H4 (cell line): ENCODE results near the gene RNLS. TPM values are rescaled to one million over a fixed set of nuclear protein-coding genes. Genes with fewer than 3 reads are reported as not detected.

Source experiments
- DNase-seq: peaks from one replicate; pipeline ENCODE4 v3.0.0-alpha.2; 2015; ENCODE audit warnings: low spot score
- total RNA-seq: library from RNA; depleted of rRNA; stranded (reverse); fragments of >200 nt; shearing (Covaris generic); gene quantifications from 2 replicates; pipeline ENCODE4 v1.2.3, GENCODE V29; 2014

RNLS gene
- total RNA-seq, 1 experiment from 2014 or later = 0.35 TPM

DNA sequence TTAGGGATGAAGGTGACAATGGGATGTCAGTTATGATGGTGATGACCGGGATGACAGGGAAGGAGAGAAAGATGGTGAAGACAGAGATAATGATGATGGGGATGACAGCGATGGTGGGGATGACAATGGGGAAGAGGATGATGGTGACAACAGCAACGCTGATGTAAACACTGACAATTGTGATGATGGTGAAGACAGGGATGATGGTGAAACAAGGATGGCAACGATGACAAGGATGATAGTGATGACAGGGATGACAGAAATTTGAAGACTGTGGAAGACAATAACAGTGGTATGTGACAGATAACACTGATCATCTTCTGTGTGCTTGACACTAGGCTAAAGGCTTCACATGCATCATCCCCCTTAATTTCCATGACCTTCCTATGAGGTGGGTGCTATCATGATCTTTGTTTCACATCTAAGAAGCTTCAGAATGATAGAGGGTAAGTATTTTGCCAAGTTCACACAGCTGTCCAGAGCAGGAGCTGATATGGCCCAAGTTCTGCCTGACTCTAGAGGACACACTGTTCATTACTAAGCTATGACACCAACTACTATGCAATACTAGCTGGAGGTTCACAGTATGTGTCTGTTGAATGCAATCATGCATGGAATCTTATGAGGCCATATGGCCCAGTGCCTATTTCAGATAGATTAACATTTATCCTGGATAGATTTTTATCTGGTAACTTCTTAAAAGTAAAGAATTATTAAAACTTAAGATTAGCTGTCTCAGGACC lies 105.6 kb downstream of the RNLS start:
- DNase-seq = no peak

DNA sequence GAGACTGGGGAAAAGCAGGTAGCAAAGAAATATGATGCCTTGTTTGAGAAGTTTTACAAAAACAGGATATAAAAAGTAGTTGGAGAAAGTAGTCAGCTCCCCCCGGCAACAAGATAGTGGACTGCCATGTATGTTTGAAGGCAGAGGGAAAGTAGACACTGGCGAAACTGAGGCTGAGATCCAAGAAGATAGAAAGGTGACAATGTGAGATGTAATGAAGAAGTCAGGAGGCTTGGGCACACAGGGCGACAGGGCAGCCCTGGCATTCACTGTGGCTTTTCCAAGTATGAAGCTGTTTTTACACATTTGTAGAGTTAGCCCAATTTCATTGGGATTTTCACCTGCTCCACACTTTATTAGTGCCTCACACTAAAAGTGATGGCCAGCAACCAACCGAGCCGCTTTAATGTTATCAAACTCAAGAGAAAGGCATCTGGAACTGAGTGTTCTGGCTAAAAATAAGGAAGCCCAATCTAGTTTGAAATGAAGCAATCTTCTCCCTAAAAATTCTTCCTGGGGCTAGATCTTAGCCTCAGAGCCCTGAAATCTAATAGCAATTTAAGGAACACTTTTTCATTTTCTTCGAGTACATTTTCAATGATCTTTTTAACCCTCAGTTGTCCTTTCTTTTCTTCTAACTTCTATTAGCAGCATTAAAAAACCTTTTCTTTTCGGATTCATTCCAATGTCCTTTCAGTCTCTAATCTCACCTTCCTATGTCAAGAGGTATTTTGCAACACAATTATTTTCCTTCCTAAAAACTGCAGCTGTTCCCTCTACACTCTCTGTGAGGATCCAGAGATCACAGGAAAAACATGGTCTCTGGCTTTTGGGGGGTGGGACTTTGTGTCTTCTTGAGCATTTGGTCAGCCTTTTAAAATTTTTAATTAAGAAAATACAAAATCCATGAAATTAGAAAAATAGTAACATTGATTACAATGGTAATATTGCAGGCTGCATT lies 108.0 kb downstream of the RNLS start:
- DNase-seq = no peak

DNA sequence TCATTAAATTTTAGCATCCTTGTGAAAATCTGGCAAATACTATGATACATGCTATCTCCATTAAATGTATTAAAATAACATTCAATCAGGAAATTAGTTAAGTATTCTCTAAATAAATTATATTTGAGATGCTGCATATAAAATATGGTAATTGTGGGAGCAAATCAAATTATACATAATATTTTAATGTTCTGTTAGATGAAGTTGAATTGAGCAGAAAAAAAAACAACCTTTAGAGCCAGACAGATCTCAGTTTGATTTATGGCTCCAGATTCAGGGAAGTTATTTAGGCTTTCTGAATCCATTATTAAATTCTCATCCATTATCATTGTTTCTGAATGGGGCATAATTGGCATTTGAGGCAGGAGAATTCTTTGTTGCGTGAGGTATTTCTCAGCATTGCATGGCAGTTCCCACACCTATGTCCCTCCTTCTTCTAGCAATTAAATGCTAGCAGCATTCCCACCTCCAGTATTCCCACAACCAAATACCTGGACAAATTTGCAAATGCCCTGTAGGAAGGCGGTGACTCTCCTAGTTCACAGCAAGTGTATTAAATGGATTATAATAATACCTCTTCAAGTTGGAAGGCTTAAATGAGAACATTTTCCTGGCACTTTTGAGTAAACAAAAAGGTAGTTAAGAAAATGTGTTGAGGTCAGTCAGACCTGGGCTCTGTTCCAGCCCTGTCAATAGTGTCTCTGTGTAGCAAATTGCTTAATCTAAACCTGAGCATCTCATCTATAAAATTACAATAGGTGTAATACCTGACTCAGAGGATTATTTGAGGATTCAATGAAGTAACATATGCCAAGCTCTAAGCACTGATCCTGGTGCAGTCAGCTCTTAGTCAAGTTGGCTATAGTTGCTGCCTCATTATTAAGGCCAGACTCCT lies 108.9 kb downstream of the RNLS start:
- DNase-seq = no peak

DNA sequence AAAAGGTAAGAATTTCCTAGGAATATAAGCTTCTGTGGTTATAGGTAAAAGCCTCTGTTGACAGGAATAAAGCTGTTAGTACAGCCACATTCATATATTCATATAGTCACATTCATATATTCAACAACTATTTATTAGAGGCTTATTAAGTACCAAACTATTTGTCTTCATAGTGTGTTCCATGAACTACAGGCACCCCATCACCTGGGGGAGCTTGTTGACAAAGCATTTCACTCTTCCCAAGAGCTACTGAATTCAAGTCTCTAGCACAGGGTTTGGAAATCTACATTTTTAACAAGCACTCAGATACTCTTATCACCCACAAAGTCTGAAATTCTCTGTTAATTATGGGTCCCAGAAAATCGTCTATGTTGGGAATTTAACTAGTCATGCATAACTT lies 110.6 kb downstream of the RNLS start:
- DNase-seq = no peak

DNA sequence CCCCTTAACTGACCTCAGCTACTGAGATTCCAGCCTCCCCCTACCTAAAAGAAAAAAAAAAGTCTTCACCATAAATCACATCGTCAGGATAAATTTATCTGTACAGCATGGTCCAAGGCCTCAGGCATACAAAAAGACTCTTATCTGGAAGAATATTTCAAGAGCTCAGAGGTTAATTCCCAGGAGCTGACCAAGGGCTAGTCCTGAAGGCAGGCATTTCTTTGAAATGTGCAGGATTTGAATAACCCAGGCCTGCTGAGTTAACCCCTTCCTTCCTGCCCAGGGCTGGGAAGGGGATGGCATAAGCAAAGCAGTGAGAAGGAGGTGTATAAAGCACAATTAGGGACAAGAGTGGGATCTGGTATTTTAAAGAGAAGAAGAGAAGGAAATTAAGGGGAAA lies 111.2 kb downstream of the RNLS start:
- DNase-seq = no peak

DNA sequence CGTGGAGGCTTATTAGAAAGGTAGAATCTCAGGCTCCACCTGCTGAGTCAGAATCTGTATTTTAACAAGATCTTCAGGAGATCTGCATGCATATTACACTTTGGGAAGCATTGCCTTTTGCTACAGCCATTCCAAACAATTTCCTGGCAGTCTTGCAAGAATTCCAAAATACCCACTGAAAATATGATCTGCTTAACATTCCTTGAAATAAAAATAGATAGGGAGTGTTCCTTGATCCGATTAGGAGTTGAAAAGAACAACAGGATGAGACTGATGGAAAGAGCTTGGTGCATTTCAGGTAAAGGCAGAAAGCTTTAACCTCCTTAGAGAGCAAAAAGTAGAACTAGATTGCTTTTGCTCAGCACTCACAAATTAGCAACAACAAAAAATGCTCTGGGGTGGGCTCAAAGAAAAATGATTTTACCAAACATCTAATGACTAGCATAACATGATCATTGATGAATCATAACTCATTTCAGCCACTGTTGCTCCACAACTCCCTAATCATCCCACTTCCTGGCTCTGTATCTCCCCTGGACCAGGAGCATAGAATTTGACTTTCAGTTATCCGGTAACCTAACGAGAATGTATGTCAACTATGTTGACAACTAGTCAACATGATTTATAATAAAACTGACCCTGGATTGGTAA lies 115.2 kb downstream of the RNLS start:
- DNase-seq = no peak

DNA sequence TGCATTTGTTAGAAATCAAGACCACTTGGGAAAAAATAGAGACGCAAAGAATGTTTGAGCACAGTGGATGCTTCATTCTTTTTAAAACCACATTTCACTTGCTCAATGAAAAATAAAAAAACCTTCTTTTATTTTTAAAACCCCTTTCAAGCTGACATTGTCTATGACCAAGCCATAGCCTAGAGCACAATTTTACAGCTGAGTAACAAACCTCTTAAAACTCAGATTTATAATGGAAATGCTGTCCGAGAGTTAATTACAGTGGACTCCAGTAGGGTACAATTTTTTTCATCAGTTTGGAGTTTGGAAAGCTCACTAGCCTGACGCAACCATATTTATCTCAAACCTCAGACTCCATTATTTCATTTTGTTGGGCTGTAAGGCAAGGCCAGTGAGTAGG lies 116.3 kb downstream of the RNLS start:
- no peak for DNase-seq

DNA sequence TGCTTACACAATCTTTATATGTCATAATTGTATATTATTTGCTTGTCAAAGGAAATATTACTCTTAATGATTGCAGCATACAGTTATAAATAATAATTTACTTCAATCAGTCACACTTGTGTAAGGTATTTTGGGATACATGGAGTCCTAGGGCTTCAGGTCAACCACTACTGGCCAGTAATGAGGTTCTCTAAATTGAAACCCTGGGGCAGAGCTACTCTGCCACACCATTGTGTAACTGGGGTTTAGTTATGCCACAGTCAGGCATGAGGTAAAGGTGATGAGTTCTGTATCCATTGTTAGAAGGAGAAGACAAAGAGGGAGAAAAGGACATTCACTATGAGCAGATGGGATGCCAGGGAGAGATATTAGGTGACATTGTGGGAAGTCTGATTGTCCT lies 117.4 kb downstream of the RNLS start:
- DNase-seq = no peak

DNA sequence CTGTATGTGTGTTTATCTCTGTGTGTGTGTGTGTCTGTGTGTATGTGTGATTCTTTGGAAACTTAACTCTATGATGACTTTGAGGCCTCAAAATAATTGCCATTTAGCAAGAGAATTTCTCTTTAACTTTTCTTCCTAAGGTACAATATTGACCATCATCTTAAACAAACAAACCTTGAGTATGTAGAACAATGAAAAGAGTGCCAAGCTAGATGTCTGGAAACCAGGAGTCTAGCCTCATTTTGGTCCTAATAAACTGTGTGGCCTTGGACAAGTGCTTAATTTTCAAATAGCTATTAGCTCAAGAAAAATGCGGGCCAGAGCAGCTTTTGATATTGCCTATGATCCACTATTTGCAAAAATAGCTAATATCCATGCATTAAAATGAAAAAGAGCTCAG lies 119.3 kb downstream of the RNLS start:
- no peak for DNase-seq

DNA sequence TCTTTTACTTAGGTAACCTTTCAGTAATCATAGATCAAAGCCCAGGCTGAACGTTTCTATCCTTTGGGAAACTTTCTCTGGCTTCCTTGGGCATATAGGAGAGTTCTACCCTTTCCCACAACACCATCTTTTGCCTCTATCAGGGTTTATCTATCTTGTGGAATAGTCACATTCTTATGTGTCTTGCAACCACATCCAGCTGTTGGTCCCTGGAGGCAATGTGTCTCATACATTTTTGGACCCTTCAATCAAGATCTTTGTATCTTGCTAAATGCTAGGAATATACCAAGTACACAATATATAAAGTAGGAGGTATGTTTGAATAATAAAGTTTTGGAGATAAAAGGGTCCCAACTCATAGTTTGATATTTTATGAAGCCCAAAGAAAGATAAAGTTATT lies 121.7 kb downstream of the RNLS start:
- DNase-seq = no peak

DNA sequence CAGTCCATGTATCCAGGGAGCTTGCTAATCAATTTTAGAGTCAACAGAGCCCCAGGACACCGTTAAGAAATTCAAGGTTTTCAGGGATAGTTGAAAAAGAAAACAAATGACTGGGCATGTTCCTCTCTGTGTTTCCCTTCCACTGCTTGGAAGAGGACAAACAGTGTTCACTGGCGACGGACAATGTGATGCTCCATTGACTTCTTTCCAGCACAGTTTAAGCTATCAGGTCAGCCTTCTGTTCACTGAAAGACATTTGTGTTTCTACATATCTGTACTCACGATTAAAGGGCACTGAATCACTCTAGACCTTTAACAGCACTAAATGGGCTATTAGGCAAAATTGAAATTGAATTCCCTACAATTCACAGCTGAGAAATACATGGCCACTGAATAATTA lies 123.6 kb downstream of the RNLS start:
- DNase-seq = no peak

DNA sequence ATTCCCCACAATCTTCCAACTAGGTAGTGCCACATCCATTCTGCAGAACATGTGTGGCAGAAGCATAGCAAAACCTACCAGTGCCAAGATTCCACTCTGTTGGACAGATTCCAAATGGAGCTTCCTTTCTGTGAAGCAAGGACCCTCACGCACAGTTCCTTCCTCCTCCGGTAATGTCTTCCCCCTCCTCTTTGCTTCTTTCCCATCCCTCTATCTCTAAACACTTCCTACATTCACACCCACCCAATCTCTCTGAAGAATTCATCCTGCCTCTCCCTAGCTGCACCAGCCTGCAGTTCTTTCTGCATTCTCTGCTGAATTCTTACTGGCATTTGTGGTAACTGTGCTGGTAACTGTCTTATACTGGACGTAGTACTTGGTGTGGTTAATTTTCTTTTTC lies 124.9 kb downstream of the RNLS start:
- DNase-seq = no peak

DNA sequence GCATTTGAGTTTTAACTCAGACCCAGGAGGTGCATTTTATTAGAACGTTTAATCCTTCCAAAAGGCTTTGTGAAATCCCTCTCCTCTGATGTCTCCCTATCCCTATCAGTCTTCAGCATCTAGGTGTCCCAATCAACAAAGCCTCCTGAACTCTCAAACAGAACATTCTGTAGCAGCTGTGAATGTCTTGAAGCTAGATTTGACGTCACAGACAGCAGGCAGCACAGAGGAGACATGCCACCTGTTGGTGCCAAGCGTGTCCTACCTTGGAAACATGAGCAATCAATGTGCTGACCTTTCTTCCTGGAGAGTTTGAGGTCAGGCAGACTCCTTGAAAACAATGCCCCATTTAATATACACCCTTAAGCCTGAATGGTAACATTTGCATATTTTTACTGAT lies 125.5 kb downstream of the RNLS start:
- DNase-seq = no peak

DNA sequence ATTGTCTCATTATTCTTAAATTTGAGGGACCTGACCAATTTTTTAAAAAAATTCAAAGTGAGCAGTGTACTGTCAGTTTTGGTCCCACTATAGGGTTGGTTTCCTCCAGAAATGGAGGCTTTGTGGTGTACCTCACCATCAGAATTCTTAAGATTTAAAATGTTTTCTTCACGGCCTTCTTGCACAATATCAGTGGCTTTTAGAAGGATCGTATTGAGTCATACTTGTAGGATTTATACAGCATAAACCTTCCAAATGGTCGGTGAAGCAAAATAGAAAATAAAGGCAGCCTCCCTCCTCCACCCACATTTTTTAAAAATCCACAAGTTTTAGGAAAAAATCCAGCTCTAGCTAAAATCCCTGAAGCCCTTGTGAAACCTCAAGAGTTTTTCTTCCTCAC lies 126.4 kb downstream of the RNLS start:
- peak; percentile 30 for DNase-seq

DNA sequence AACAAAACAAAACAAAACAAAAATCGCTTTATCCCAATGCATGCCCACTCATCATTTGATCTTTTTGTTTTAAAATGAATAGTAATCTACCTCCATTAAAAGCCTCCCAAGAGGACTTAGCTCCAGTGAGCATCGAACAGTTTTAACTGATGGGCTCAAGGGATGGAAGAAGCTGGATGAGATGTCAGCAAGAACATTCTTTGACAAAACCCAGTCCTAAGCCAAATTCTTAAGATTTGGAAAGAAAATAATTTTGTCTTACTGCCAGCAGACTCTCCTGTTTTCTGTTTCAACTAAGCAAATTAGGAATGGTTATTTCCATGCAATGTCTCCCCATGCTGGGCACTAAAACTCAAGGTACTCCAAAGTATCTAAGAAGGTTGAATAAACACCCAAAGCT lies 127.3 kb downstream of the RNLS start:
- DNase-seq = no peak

DNA sequence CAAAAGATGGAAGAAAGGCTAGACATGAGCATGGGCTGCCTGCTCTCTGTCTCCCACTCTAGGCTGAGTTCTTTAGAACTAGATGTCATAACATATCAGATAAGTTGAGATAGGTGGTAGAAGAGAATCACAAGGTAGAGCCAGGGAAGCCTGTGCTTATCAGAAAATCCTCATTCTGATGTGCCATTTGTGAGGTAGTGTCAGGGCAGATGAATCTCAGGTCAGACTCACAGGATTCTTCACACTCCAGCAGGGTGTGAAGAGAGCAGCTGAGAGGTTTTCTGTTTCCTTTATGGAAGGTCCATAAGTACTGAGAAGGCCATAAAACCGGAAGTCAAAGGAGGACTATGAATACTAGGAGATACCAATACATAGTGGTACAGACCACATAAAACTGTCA lies 132.9 kb downstream of the RNLS start:
- no peak for DNase-seq

DNA sequence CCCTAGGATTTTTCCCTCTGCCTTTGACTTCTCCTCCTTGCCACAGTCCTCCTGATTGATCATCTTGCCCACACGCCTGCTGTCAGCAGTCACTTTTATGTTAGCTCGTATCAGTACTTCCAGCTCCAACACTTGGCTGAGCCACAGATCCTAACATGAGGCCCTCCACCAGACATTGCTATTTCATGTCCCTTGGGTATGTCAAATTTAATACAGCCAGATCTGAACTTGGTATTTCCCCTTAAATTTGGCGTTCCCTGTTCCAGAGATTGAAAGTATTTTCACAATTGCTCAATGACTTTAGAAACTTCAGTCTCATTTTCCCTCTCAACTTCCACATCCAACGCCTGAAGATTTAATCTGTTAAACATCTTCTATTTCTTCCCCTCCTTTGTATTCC lies 140.4 kb downstream of the RNLS start:
- DNase-seq = no peak

DNA sequence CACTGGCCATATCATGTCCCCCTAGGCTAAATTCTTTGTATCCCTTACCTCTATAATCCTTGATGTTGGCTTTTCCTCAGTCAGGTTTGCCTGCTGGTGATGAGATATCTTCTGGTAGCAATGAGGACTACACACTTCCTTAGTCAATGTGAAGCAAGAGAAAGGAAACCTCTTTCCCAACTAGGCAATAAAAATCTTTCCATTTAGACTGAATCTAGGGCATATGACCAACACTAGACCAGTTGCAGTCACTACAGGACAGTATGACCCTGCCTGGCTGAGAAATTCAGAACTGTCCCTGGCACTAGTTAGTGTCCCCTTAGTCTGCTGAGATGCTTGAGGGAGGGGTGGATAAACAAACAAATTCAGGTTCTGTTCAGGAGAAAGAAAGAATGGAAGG lies 142.6 kb downstream of the RNLS start:
- no peak for DNase-seq

DNA sequence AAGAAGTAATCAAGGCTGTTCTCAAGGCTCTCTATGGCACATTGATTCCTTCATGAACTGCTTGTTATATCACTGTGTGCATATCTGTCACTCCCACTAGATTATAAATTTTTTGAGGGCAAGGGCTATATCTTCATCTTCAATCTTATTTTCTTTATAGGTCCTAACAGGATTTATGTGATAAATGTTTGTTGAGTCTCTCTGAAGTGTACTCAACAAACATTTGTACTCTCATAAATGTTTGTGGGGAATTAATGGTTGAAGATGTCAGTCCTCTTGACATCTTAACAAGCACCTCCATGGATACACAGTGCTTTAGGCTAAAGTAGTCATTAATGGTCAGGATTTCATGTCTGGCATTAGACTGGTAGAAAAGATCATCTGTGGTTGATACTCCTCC lies 143.2 kb downstream of the RNLS start:
- DNase-seq = no peak

DNA sequence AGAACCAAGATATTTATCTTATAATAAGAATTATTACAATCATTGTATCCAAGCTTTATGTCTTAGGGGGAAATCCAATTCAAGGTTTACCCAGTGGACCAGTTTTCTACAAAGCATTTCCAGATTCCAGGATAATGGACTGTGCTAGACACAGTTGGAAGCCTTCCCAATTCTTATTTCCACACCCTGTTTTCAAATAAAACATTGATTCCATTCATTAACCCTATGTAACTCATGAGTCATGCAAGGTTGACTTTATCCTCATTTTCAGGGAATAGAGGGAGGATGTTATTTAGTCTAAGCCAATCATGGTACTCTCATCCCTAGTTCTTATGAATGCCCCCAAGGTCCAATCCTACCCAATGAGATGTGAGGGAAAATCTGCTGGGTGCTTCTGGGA lies 145.7 kb downstream of the RNLS start:
- DNase-seq = no peak

DNA sequence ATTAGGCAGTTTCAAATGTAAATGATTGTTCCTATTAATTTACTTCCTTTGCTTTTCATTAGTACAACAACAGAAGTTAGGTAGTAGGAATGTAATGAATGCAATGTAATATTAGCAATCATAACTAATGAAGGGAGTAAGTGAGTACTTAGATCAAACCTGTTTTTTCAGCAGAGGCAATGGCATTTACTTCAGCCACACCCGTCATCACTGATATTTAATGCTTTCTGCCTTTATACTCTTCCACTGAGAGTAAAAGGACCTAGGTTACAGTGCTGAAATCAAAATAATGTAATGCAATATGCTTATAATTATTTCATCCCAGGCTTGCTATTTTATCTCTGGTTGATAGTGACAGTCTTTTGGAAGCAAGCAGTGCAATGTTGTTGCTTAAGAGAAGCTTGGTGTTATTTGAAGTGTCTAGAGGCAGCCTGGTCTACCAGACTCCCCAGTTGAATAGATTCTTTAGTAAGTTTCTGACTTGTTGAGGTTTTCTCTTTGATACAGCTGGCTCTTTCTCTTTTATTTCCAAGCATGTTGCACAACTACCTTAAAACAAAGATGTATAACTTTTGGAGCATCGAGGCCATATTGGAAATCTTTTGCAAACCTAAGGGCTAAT lies 149.4 kb downstream of the RNLS start:
- no peak for DNase-seq
